ENCODE measurements around the gene CCDC93.

DNA sequence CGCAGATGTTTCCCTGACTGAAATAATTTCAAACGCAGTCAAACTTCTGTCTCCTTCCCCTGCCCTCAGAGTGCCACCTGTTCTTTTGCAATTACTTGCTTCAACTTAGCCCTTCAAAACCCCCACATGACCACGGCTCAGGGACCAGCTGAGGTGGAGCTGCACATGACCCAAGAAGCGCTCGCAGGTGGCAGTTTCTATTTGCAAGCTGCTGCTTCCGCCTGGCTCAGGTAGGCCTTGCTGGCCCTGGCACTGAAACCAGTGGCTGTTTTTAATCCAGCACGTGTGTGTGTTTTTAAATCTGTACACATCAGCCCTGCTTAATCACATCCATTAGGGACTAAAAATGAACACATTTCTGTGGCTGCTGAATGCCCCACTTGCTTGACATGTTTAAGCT is 95.3 kb downstream of the CCDC93 start:
- TF ChIP-seq, protein P1, sequence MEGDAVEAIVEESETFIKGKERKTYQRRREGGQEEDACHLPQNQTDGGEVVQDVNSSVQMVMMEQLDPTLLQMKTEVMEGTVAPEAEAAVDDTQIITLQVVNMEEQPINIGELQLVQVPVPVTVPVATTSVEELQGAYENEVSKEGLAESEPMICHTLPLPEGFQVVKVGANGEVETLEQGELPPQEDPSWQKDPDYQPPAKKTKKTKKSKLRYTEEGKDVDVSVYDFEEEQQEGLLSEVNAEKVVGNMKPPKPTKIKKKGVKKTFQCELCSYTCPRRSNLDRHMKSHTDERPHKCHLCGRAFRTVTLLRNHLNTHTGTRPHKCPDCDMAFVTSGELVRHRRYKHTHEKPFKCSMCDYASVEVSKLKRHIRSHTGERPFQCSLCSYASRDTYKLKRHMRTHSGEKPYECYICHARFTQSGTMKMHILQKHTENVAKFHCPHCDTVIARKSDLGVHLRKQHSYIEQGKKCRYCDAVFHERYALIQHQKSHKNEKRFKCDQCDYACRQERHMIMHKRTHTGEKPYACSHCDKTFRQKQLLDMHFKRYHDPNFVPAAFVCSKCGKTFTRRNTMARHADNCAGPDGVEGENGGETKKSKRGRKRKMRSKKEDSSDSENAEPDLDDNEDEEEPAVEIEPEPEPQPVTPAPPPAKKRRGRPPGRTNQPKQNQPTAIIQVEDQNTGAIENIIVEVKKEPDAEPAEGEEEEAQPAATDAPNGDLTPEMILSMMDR (IDR thresholded peaks at IDR 0.05): no peak
- TF ChIP-seq POLR2A (IDR thresholded peaks at IDR 0.05): no peak

Measured in breast epithelium (tissue), 3 donors.